ENCODE results near the gene IL21R.

The IL21R gene

DNA sequence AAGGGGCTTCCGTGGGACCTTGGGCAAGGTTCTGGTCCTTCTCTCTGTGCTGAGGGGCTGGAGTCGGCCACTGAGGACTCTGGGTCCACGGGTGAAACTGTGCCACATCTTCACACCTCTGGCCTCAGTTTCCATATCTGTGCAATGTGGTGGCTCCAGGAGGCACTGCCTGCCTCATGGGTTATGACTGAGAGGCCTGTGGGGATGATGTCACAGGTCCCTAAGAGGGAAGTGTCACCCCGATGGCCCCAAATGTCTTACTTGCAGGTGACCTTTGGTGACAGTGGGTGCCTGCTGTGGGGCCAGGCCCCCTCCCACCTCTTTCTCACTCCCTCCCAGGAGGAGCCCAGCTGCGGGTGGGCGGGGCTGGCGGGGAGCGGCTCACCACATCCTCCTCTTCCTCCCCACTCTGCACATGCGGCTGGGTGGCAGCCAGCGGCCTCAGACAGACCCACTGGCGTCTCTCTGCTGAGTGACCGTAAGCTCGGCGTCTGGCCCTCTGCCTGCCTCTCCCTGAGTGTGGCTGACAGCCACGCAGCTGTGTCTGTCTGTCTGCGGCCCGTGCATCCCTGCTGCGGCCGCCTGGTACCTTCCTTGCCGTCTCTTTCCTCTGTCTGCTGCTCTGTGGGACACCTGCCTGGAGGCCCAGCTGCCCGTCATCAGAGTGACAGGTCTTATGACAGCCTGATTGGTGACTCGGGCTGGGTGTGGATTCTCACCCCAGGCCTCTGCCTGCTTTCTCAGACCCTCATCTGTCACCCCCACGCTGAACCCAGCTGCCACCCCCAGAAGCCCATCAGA lies at the start of gene IL21R:
Gene IL21R (plus strand): TSS at position 407 of the 801 bp plus-strand sequence. CDS start 27,898 bp downstream, outside the sequence.
- DNase-seq (ENCODE audit: low read depth), result peak; percentile 67

DNA sequence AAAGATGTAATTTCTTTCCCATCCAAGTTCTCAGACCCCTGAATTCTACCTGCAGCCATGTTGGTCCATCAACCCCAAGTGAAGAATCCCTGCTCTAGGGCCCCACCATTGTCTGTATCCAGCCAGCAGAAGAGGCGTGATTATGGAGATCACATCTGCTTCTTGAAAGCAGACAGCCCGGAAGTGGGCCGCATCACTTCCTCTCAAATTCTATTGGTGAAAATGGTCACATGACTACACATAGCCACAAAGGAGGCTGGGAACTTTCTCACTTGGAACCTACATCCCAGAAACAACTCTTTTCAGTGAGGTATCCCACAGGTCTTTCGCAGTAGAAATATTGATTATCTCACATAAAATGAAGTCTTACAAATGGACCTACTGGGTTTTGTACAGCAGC lies 48.1 kb upstream of the IL21R start:
- no peak for DNase-seq (ENCODE audit: low read depth)

DNA sequence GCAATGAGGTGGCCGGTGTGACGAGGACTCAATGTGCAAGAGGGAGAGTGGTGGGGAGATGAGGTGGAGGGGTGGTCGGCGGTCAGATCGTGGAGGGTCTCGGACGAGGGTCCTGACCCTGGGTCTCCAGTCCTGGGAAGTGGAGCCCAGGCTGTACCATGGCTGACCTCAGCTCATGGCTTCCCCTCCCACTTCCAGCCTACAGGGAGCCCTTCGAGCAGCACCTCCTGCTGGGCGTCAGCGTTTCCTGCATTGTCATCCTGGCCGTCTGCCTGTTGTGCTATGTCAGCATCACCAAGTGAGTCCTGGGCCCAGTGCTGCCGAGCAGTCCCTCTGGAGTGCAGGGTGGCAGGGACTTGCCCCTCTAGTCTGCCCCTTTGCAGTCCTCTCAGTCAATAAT lies 46.4 kb upstream of the IL21R start:
- peak; percentile 61 for DNase-seq (ENCODE audit: low read depth)

DNA sequence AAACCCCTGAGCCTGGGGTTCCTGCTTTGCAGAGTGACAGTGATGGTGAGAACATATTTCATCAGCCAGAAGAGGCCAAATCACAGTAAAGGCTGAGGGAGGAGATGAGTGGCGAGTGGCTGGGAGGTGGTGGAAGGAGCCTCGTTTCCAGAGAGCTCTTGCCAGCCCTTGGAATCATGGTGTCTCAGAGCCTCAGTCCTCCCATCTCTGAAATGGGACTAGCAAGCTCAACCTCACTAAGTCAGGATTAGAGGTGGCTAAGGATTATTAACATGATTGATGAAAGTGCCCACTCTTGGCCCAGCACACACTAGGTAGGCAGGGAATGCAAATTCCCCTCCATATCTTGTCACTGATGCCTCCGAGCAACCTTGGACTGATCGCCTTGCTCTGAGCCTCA lies 45.2 kb upstream of the IL21R start:
- DNase-seq (ENCODE audit: low read depth), result no peak

DNA sequence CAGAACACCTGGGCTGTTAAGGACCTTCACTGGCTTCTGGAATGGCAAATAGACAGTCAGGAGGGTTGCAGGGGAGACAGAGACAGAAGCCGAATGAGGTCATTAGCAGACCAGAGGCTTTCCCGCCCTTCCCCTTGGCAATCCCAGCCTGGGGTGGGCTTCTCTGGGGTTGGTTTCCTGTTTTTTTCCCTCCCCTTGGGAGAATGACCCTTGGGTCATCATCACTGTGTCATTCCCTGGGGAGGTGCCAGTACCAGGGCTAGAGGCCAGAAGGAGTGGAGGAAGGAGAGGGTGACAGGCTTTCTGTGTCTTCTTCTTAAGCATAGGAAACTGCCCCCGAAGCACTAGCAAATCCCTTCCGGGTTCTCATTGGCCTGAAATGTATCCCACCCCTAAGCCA lies 42.9 kb upstream of the IL21R start:
- DNase-seq (ENCODE audit: low read depth), result no peak

DNA sequence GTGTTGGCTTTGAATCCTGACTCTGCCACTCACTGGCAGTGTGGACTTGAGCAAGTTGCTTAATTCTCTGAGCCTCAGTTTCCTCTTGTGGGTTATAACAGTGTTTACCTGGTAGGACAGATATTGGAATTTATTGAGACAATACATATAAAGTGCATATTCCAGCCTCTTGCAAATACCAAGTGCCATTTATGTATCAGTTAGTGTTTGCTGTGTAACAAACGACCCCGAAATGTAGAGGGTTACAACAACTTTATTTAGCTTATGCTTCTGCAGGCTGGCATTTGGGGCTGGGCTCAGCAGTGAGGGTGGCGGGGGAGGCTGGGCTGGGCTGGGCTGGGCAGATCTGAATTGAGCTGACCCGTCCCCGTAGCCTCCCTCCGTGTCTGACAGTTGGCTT lies 42.4 kb upstream of the IL21R start:
- DNase-seq (ENCODE audit: low read depth), result no peak

DNA sequence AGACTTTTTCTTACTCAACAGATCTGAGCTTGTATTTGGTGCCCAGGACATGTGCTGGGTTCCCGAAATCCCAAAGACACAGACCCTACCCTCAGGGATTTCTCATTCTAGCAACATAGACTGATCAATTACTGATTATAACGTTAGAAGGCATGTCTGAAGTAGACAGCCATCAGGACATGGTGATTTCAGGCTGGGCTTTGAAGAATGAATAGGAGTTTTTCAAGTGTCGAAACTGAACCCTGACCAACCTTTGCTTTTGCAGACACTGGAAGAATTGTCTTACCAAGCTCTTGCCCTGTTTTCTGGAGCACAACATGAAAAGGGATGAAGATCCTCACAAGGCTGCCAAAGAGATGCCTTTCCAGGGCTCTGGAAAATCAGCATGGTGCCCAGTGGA lies 40.0 kb upstream of the IL21R start:
- no peak for DNase-seq (ENCODE audit: low read depth)

DNA sequence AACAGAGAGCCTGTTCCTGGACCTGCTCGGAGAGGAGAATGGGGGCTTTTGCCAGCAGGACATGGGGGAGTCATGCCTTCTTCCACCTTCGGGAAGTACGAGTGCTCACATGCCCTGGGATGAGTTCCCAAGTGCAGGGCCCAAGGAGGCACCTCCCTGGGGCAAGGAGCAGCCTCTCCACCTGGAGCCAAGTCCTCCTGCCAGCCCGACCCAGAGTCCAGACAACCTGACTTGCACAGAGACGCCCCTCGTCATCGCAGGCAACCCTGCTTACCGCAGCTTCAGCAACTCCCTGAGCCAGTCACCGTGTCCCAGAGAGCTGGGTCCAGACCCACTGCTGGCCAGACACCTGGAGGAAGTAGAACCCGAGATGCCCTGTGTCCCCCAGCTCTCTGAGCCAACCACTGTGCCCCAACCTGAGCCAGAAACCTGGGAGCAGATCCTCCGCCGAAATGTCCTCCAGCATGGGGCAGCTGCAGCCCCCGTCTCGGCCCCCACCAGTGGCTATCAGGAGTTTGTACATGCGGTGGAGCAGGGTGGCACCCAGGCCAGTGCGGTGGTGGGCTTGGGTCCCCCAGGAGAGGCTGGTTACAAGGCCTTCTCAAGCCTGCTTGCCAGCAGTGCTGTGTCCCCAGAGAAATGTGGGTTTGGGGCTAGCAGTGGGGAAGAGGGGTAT lies 39.3 kb upstream of the IL21R start:
- DNase-seq (ENCODE audit: low read depth), result no peak

DNA sequence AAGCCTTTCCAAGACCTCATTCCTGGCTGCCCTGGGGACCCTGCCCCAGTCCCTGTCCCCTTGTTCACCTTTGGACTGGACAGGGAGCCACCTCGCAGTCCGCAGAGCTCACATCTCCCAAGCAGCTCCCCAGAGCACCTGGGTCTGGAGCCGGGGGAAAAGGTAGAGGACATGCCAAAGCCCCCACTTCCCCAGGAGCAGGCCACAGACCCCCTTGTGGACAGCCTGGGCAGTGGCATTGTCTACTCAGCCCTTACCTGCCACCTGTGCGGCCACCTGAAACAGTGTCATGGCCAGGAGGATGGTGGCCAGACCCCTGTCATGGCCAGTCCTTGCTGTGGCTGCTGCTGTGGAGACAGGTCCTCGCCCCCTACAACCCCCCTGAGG lies 38.7 kb upstream of the IL21R start:
- DNase-seq (ENCODE audit: low read depth), result no peak

DNA sequence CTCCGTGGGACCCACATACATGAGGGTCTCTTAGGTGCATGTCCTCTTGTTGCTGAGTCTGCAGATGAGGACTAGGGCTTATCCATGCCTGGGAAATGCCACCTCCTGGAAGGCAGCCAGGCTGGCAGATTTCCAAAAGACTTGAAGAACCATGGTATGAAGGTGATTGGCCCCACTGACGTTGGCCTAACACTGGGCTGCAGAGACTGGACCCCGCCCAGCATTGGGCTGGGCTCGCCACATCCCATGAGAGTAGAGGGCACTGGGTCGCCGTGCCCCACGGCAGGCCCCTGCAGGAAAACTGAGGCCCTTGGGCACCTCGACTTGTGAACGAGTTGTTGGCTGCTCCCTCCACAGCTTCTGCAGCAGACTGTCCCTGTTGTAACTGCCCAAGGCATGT lies 38.2 kb upstream of the IL21R start:
- no peak for DNase-seq (ENCODE audit: low read depth)

DNA sequence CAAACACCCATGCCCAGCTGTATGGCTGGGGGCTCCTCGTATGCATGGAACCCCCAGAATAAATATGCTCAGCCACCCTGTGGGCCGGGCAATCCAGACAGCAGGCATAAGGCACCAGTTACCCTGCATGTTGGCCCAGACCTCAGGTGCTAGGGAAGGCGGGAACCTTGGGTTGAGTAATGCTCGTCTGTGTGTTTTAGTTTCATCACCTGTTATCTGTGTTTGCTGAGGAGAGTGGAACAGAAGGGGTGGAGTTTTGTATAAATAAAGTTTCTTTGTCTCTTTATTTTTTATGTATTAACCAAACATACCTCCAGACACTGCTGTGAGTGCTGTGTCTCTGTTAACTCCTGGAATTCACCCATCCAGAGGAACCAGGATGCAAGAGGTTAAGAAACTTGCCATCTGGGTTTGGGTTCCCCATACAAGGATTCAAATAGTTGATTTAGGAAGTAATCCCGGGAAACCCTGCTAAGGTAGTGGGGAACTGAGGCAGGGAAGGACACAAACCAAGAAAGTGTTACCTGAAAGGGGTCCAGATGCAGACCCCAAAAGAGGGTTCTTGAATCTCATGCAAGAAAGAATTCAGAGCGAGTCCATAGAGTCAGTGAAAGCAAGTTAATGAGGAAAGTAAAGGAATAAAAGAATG lies 37.4 kb upstream of the IL21R start:
- no peak for DNase-seq (ENCODE audit: low read depth)

DNA sequence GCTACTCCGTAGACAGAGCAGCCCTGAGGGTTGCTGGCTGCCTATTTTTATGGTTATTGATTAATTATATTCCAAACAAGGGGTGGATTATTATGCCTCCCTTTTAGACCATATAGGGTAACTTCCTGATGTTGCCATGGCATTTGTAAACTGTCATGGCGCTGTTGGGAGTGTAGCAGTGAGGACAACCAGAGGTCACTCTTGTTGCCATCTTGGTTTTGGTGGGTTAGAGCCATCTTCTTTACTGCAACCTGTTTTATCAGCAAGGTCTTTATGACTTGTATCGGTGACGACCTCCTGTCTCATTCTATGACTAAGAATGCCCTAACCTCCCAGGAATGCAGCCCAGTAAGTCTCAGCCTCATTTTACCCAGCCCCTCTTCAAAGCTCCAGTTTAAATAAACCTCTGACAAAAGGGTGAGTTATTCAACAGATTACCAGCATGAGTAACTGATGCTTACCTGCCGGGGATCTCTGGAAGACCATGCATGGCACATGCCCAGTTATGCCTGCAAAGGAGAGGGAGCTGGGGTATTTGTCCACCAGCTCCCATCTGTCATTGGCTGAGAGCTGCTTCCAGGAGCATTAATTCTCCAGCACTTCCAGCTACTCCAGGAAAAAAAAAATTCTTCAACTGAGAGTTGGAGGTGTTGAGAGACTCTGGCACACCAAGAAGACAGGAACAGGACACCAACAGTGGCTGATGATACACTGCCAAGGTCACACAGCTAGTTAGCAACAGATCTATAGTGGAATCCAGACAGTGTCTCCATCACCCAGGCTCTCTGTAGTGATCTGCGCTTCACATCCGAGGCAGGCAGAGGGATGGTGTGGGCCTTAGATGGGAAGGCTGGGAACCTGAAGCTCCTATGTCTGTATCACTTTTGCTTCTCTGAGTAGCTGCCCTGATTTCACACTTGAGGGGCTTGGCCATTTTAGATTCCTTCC lies 36.6 kb upstream of the IL21R start:
- peak; percentile 75 for DNase-seq (ENCODE audit: low read depth)

DNA sequence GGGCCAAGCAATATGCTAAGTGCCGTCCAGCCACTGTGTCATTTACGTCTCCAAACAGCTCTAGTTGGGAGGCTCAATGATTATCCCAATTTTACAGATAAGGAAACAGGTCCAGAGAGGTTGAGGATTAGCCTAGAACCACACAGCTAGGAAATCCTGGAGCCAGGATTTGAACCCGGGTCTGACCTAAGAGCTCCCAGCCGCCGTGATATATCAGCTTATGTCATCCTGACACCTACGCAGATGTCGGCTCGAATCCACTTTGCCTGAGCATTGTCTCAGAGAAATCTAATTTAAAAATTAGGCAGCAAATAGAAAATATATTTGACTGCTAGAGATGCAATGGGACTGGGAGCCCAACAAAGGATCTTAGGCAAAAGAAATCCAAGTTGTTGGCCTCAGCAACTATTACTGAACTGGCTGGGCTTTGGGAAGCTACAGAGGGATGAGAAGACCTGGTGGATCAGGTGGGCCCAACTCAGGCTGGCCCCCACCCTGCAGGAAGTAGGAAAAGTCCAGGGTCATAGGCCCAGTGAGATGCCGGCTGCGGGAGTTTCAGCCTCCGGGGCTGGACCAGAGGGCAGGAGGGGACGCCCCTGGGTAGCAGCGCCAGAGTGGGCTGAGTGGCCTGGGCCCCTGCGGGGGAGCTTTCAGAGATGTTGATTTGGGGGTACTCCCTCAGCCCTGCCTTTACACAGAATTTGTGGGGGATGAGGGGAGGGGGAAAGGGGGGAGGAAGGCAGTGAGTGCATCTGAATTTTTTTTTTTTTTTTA lies 35.1 kb upstream of the IL21R start:
- DNase-seq (ENCODE audit: low read depth), result no peak

DNA sequence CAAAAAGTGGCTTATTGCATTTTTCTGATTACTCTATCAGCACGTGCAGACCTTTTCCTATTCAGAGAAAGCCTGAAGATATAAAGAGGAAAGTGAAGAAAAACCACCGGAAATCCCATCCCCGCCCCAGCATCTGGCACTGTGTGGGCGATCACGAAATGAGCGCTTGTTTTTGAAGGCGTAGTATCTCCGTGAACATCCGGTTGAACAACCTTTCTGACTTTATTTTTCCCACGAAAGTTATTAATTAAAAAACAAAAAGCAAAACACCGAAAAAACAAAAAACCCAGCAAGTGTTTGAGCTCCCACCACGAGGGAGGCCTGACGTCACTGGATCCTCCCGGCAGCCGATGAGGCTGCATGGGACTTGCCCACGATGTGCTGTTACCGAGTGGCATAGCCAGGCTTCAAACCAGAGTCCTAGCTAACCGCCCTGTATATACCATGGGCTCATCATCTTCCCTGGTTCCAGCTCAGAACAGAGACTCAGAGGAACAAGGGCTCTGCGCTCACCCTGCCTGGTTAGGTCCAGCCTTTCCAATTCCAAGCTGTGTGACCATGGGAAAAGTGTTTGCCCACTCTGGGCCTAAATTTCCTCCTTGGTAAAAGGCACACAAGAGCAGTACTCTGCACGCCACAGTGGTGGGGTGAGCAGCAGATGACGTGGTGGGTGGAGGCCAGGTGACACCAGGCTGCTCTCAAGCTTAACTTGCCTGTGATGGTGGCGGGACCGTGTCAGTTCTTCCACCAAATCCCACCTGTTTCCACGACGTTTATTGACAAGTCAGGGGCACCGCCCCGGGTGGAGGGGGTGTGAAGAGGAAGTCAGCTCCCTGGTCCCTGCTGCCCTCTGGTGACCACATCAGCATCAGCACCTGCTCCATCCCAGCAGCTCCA lies 34.3 kb upstream of the IL21R start:
- DNase-seq (ENCODE audit: low read depth), result peak; percentile 69

DNA sequence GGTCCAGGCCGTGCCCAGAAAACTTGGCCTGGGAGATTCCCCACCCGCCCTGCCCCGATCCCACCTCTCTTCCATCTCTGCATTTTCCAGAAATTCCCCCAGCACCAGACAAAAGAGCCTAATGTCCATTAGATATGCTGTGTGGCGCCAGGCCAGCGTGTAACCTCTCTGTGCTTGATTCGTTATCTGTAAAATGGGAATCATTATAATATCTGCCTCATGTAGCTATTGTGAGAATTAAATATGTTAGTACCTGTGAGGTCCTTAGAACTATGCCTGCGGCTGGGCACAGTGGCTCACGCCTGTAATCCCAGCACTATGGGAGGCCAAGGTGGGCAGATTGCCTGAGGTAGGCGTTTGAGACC lies 33.6 kb upstream of the IL21R start:
- no peak for DNase-seq (ENCODE audit: low read depth)

DNA sequence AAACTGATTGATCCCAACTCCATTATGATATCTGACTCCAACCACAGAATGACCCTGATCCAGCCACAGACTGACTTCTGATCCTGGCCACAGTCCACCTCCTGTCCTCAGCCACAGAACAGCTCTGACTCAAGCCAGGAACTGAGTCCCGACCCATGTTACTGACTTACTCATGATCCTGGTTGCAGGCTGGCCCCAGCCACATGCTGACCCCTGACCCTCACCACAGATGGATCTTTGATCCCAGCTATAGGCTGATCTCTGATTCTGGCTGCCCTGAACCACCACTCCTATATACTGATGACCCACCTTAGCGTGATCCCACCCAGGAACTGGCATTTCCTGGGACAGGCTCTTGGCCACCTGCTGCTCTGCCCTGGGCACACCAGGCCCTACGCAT lies 32.2 kb upstream of the IL21R start:
- DNase-seq (ENCODE audit: low read depth), result peak; percentile 66

DNA sequence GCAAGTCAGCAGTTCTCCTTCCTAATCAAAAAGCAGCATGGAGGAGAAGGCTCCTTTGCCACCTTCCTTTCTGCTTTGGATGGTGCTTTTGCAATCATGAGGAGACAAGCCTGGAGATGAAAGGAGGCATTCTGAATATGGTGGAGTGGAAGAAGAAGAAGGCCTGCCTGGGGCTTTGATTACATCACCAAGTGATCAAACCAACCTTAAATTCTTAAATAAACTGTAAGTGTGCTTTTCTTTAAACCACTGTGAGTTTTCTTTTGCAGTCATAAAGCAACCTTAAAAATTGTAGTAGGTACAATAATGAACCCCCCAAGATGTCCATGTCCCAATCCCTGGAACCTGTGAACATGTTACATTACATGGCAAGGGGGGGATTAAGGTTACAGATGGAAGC lies 31.7 kb upstream of the IL21R start:
- DNase-seq (ENCODE audit: low read depth), result no peak

DNA sequence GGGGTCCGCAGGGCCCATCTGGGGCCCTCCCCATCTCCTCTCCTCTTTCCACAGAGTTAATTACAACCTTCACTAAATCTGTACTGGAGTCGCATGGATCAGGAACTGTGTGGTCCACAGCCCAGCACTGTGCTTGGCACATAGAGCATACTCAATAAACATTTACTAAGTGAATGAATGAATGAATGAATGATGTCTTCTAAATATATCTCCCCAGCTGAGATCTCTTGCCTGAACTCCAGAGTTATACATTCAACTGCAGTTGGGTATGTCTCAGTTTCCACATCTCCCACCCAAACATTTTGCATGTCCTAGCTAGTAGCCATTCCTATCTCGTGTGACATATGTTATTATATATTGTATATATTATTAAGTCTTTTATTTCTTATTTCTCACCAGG lies 28.7 kb upstream of the IL21R start:
- no peak for DNase-seq (ENCODE audit: low read depth)

DNA sequence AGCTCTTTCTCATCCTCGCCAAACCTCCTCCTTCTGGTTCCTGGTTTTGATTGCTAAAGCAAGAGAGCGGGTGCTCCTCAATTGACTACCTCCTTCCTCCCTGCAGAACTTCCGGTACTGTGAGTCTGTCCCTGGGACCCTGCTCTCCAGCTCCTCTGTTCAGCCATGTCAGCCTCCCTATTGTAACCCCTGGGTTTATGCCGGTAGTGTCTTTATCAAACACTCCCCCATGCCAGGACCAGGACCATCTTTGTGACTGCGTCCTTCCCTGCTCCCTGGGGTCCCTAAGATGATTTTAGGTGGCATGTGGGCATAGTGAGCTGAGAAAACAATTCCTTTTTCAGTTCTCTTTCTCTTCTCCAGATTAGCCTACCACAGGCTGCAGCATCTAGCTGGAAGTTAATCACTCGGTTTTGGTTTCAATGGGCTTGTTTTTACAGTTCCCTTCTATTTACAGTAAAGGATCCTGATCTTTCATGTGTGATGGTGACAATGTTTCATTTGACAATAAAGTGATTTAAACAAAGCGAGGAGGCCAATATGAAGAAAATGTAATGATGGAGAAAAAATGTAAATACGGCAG lies 27.7 kb upstream of the IL21R start:
- no peak for DNase-seq (ENCODE audit: low read depth)
